HepG2 (cell line): ENCODE data around the gene WDR18. TPM values are rescaled to one million over a fixed set of nuclear protein-coding genes. Genes with fewer than 3 reads are reported as not detected.
A peak's percentile ranks its signal among the peaks of the same experiment; 100 is the strongest.

ENCODE experiments used
- ATF7 ChIP-seq, 2 experiments: fragments of 450-650 bp in 1 of 2; sonication (generic) in 1 of 2; formaldehyde crosslinking in 1 of 2; IDR thresholded peaks; 2 replicates each; pipeline versions ENCODE4 v1.4.0 to v1.6.1; 2016 to 2020; ENCODE audit warnings: antibody characterized with exemption in 1 of 2, mild to moderate bottlenecking in 1 of 2, missing genetic modification reagents in 1 of 2
- CHD2 ChIP-seq: IDR thresholded peaks from 2 replicates; pipeline ENCODE4 v1.6.1; 2011; ENCODE audit warnings: low read depth, low read length, improper control_type of control experiment
- FOXM1 ChIP-seq: sonication (generic); formaldehyde crosslinking; IDR thresholded peaks from 2 replicates; pipeline ENCODE4 v1.5.0; 2020; ENCODE audit warnings: missing genetic modification reagents
- KLF16 ChIP-seq, 2 experiments: sonication (generic) in 1 of 2; formaldehyde crosslinking in 1 of 2; IDR thresholded peaks; 2 replicates each; pipeline versions ENCODE4 v1.6.1 to v1.8.0; 2016 to 2023; ENCODE audit warnings: missing genetic modification reagents in 2 of 2, missing compliant biosample characterization in 1 of 2
- MTA3 ChIP-seq: sonication (generic); formaldehyde crosslinking; IDR thresholded peaks from 2 replicates; pipeline ENCODE4 v1.4.0; 2020; ENCODE audit warnings: missing genetic modification reagents
- MZF1 ChIP-seq: sonication (generic); formaldehyde crosslinking; IDR thresholded peaks from 2 replicates; pipeline ENCODE4 v1.8.1; 2023; ENCODE audit warnings: mild to moderate bottlenecking, missing genetic modification reagents, borderline replicate concordance
- POLR2A ChIP-seq, 2 experiments: IDR thresholded peaks; 2 replicates each; pipeline ENCODE4 v1.6.1; 2011; ENCODE audit warnings: low read depth in 2 of 2, low read length in 2 of 2, mild to moderate bottlenecking in 1 of 2, moderate library complexity in 1 of 2; ENCODE audit not compliant: insufficient read depth in 1 of 2
- ZBTB3 ChIP-seq: sonication (generic); formaldehyde crosslinking; IDR thresholded peaks from 2 replicates; pipeline ENCODE4 v1.4.0; 2020; ENCODE audit warnings: low read depth, mild to moderate bottlenecking, moderate library complexity, missing genetic modification reagents, borderline replicate concordance
- ZC3H13 ChIP-seq: sonication (generic); formaldehyde crosslinking; IDR thresholded peaks from 2 replicates; pipeline ENCODE4 v1.8.1; 2023; ENCODE audit warnings: mild to moderate bottlenecking, missing genetic modification reagents, moderate library complexity
- ZNF224 ChIP-seq: sonication (generic); formaldehyde crosslinking; IDR thresholded peaks from 2 replicates; pipeline ENCODE4 v1.5.0; 2020; ENCODE audit warnings: mild to moderate bottlenecking, missing genetic modification reagents
- ZNF652 ChIP-seq: IDR thresholded peaks from 2 replicates; pipeline ENCODE4 v1.6.1; 2016; ENCODE audit warnings: low read depth, borderline replicate concordance
- ZZZ3 ChIP-seq: sonication (generic); formaldehyde crosslinking; IDR thresholded peaks from 2 replicates; pipeline ENCODE4 v1.4.0; 2020; ENCODE audit warnings: missing genetic modification reagents, mild to moderate bottlenecking, borderline replicate concordance
- polyA plus RNA-seq, 8 experiments: library from polyadenylated mRNA; depleted of rRNA in 3 of 8; stranded (reverse) in 7 of 8; unstranded in 1 of 8; fragments of >200 nt; fragmentation: Illumina TruSeq in 4 of 8; extraction: Trizol in 4 of 8; gene quantifications; 2 replicates each; pipeline versions ENCODE4 v1.2.1 to v1.2.3, GENCODE V29; 2011 to 2016; ENCODE audit warnings: low read depth in 4 of 8, missing spikeins in 1 of 8, mixed read lengths in 1 of 8; ENCODE audit not compliant: insufficient read depth in 1 of 8
- total RNA-seq, 5 experiments: library from RNA; depleted of rRNA; stranded (reverse); fragments of >200 nt; fragmentation: Illumina TruSeq; extraction: Trizol; gene quantifications; 2 replicates each; pipeline ENCODE4 v1.2.3, GENCODE V29; 2016; ENCODE audit warnings: low read depth in 1 of 5
- TF ChIP-seq, protein P1 (sequence below): sonication (generic); formaldehyde crosslinking; conservative IDR thresholded peaks from 2 replicates; pipeline ENCODE4 v1.4.0; 2020; ENCODE audit warnings: missing genetic modification reagents
- TF ChIP-seq, protein P2 (sequence below): sonication (generic); formaldehyde crosslinking; IDR thresholded peaks from 2 replicates; pipeline ENCODE4 v1.4.0; 2020; ENCODE audit warnings: missing genetic modification reagents, borderline replicate concordance
- TF ChIP-seq, protein P3 (sequence below): sonication (generic); formaldehyde crosslinking; IDR thresholded peaks from 2 replicates; pipeline ENCODE4 v1.5.1; 2020; ENCODE audit warnings: mild to moderate bottlenecking, missing genetic modification reagents, moderate library complexity
- TF ChIP-seq, protein P4 (sequence below): sonication (generic); formaldehyde crosslinking; IDR thresholded peaks from 2 replicates; pipeline ENCODE4 v1.4.0; 2020; ENCODE audit warnings: missing genetic modification reagents, borderline replicate concordance
- TF ChIP-seq, protein P5 (sequence below): sonication (generic); formaldehyde crosslinking; IDR thresholded peaks from 2 replicates; pipeline ENCODE4 v1.4.0; 2020; ENCODE audit warnings: missing genetic modification reagents, mild to moderate bottlenecking, borderline replicate concordance

WDR18 gene
- total and polyA plus RNA-seq, 2 of the 13 experiments (the other 11 are each of a cell fraction or from before 2014, with no cell fraction given), result 36.4 to 47.6 TPM

DNA sequence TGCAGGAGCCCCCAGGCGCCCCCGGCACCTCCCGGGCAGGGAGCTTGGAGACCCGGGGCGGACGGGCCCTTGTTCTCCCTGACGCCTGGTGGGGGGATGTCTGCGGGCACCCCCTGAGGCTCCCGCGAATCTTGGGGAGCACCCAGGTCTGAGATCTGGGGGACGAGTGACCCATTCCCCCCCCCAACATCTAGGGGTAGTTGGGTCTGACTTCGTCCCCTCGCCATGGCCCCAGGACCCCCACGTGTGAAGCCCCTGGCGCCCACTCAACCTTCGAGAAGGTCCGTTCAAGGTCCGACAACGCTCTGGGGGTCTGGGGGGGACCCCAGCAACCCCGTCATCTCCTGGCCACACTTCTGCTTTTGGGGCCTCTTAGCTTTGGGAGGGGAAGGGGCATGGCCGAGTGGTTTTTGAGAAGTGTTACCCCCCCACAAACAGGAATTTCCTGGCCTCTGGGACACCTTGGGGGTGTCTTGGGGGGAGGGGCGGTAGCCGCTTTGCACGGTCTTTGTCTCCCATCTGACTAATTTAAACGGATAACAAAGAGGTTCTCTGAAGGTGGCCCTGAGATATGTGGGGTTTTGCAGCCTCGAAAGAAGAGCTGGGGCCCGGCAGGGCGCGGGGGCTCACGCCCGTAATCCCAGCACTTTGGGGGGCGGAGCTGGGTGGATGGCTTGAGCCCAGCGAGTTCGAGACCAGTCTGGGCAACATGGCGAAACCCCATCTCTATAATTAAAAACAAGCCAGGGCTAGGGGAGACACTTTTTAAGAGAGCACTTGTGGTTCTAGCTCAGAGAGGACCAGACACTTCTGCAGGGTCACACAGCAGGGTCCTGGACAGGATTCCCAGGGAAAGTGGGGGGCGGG is 42.9 kb downstream of the WDR18 start (continued):
- TF ChIP-seq KLF16 (CRISPR knock-in tag; IDR thresholded peaks at IDR 0.05) (no peak), ZNF224 (CRISPR knock-in tag) (no peak), ZNF652 (CRISPR knock-in tag) (no peak), POLR2A (IDR thresholded peaks at IDR 0.05; ENCODE audit: insufficient read depth in 1 of 2, low read depth in 2 of 2, low read length in 2 of 2) (no peak; a peak in 1 of 4 replicates), CHD2 (no peak), FOXM1 (no peak), ATF7 (IDR thresholded peaks at IDR 0.05) (no peak), ATF7 (CRISPR knock-in tag; IDR thresholded peaks at IDR 0.05) (no peak), ZC3H13 (CRISPR knock-in tag) (no peak), MTA3 (CRISPR knock-in tag) (no peak), MZF1 (no peak), ZZZ3 (no peak), ZBTB3 (no peak)
- TF ChIP-seq, protein P1, sequence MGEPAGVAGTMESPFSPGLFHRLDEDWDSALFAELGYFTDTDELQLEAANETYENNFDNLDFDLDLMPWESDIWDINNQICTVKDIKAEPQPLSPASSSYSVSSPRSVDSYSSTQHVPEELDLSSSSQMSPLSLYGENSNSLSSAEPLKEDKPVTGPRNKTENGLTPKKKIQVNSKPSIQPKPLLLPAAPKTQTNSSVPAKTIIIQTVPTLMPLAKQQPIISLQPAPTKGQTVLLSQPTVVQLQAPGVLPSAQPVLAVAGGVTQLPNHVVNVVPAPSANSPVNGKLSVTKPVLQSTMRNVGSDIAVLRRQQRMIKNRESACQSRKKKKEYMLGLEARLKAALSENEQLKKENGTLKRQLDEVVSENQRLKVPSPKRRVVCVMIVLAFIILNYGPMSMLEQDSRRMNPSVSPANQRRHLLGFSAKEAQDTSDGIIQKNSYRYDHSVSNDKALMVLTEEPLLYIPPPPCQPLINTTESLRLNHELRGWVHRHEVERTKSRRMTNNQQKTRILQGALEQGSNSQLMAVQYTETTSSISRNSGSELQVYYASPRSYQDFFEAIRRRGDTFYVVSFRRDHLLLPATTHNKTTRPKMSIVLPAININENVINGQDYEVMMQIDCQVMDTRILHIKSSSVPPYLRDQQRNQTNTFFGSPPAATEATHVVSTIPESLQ (CRISPR knock-in tag), result no peak
- TF ChIP-seq, protein P2, sequence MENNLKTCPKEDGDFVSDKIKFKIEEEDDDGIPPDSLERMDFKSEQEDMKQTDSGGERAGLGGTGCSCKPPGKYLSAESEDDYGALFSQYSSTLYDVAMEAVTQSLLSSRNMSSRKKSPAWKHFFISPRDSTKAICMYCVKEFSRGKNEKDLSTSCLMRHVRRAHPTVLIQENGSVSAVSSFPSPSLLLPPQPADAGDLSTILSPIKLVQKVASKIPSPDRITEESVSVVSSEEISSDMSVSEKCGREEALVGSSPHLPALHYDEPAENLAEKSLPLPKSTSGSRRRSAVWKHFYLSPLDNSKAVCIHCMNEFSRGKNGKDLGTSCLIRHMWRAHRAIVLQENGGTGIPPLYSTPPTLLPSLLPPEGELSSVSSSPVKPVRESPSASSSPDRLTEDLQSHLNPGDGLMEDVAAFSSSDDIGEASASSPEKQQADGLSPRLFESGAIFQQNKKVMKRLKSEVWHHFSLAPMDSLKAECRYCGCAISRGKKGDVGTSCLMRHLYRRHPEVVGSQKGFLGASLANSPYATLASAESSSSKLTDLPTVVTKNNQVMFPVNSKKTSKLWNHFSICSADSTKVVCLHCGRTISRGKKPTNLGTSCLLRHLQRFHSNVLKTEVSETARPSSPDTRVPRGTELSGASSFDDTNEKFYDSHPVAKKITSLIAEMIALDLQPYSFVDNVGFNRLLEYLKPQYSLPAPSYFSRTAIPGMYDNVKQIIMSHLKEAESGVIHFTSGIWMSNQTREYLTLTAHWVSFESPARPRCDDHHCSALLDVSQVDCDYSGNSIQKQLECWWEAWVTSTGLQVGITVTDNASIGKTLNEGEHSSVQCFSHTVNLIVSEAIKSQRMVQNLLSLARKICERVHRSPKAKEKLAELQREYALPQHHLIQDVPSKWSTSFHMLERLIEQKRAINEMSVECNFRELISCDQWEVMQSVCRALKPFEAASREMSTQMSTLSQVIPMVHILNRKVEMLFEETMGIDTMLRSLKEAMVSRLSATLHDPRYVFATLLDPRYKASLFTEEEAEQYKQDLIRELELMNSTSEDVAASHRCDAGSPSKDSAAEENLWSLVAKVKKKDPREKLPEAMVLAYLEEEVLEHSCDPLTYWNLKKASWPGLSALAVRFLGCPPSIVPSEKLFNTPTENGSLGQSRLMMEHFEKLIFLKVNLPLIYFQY (CRISPR knock-in tag), result no peak
- TF ChIP-seq, protein P3, sequence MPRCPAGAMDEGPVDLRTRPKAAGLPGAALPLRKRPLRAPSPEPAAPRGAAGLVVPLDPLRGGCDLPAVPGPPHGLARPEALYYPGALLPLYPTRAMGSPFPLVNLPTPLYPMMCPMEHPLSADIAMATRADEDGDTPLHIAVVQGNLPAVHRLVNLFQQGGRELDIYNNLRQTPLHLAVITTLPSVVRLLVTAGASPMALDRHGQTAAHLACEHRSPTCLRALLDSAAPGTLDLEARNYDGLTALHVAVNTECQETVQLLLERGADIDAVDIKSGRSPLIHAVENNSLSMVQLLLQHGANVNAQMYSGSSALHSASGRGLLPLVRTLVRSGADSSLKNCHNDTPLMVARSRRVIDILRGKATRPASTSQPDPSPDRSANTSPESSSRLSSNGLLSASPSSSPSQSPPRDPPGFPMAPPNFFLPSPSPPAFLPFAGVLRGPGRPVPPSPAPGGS, result no peak; the same call in 1 of the 2 replicates
- TF ChIP-seq, protein P4, sequence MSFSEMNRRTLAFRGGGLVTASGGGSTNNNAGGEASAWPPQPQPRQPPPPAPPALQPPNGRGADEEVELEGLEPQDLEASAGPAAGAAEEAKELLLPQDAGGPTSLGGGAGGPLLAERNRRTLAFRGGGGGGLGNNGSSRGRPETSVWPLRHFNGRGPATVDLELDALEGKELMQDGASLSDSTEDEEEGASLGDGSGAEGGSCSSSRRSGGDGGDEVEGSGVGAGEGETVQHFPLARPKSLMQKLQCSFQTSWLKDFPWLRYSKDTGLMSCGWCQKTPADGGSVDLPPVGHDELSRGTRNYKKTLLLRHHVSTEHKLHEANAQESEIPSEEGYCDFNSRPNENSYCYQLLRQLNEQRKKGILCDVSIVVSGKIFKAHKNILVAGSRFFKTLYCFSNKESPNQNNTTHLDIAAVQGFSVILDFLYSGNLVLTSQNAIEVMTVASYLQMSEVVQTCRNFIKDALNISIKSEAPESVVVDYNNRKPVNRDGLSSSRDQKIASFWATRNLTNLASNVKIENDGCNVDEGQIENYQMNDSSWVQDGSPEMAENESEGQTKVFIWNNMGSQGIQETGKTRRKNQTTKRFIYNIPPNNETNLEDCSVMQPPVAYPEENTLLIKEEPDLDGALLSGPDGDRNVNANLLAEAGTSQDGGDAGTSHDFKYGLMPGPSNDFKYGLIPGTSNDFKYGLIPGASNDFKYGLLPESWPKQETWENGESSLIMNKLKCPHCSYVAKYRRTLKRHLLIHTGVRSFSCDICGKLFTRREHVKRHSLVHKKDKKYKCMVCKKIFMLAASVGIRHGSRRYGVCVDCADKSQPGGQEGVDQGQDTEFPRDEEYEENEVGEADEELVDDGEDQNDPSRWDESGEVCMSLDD, result peak; percentile 89
- TF ChIP-seq, protein P5, sequence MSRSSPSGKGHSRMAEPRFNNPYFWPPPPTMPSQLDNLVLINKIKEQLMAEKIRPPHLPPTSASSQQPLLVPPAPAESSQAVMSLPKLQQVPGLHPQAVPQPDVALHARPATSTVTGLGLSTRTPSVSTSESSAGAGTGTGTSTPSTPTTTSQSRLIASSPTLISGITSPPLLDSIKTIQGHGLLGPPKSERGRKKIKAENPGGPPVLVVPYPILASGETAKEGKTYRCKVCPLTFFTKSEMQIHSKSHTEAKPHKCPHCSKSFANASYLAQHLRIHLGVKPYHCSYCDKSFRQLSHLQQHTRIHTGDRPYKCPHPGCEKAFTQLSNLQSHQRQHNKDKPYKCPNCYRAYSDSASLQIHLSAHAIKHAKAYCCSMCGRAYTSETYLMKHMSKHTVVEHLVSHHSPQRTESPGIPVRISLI (CRISPR knock-in tag), result no peak
